Measurements from ENCODE around the gene FAIM2. TPM values are rescaled to one million over a fixed set of nuclear protein-coding genes. Genes with fewer than 3 reads are reported as not detected.

FAIM2 gene
- total and polyA plus RNA-seq, 2 donors from 2014 or later: 1.3 to 5.5 TPM

DNA sequence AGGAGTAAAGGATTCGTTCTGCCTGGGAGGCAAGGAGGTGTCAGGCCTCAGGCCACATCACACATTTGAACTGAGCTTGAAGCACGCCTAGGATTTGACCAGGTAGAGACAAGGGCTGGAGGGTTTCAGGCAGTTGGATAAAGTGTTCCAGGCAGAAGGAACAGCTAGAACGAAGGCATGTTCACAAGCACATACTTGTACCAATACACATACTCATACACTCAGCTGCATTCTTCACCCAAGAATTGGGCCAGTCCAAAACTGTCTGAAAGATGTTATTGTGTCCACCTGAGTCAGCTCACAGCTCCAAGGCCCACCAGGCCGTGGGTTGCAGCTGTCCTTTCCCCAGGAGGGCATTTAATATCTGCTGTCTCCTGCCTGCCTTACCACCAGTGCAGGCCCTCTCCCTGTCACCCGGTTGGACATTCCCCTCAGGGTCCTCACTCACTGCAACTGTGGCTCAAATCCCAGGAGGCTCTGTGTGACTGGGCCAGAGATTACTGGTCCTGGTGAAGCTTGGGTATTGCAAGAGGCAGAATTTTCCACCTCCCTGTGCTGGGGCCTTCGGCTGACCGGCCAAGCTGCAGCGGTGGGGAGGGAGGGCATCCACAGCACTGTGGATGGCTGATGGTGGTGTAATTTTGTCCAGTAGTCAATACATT is 34.1 kb upstream of the FAIM2 start:
- no peaks in the 10 kb centered on the region for H3K9me3 ChIP-seq (ENCODE audit: control insufficient read depth in 2 of 3, insufficient read depth in 1 of 3, low read length in 3 of 3)
- DNase-seq (peak in 1 of 5 donors; percentile 24), FAIRE-seq (no peak)
- H3K27ac ChIP-seq (ENCODE audit: low read depth in 2 of 2, low read length in 2 of 2): no peak overlapping the region
- no peaks in the 10 kb centered on the region for H3K36me3 ChIP-seq (ENCODE audit: control insufficient read depth in 2 of 3, insufficient read depth in 3 of 3, low read length in 3 of 3)
- no peak overlapping the region for H3K4me3 ChIP-seq (ENCODE audit: low read length in 3 of 3)
- no peaks in the 10 kb centered on the region for H3K27me3 ChIP-seq (ENCODE audit: control insufficient read depth, insufficient read depth, low read length)
- H3K4me1 ChIP-seq (ENCODE audit: control insufficient read depth in 2 of 3, insufficient read depth in 2 of 3, low read depth in 1 of 3, low read length in 3 of 3): peaks cover 0 to under 1% (median 0%) of the 10 kb centered on the region in 3 donors
- TF ChIP-seq, protein P1, sequence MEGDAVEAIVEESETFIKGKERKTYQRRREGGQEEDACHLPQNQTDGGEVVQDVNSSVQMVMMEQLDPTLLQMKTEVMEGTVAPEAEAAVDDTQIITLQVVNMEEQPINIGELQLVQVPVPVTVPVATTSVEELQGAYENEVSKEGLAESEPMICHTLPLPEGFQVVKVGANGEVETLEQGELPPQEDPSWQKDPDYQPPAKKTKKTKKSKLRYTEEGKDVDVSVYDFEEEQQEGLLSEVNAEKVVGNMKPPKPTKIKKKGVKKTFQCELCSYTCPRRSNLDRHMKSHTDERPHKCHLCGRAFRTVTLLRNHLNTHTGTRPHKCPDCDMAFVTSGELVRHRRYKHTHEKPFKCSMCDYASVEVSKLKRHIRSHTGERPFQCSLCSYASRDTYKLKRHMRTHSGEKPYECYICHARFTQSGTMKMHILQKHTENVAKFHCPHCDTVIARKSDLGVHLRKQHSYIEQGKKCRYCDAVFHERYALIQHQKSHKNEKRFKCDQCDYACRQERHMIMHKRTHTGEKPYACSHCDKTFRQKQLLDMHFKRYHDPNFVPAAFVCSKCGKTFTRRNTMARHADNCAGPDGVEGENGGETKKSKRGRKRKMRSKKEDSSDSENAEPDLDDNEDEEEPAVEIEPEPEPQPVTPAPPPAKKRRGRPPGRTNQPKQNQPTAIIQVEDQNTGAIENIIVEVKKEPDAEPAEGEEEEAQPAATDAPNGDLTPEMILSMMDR (IDR thresholded peaks at IDR 0.05; ENCODE audit: borderline replicate concordance, extremely low read depth, insufficient read depth): no peak
- intact Hi-C loops (cut with DNase I): no loop called here
- no peak overlapping the region for H3K9ac ChIP-seq (ENCODE audit: low read length in 3 of 3)

DNA sequence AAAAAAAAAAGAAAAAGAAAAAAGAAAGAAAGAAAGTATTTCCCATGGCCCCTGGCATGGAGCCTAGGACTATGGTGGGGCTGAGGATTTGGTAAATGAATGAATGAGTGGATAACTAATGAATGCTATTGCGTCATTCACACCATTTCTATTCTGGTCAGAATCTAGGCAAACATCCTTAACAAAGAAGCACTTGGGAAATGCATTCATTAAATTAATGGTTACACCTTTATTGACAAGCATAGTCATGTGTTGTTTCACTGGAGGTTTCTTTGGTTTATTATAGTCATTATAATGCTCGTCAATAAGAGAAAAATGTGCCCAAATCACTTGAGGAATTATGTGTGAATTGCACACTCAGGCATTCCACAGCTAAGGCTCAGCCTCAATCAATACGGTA is 33.2 kb upstream of the FAIM2 start:
- no peak overlapping the region for H3K27ac ChIP-seq (ENCODE audit: low read depth in 2 of 2, low read length in 2 of 2)
- TF ChIP-seq, protein P1 (IDR thresholded peaks at IDR 0.05; ENCODE audit: borderline replicate concordance, extremely low read depth, insufficient read depth): no peak
- H3K36me3 ChIP-seq (ENCODE audit: control insufficient read depth in 2 of 3, insufficient read depth in 3 of 3, low read length in 3 of 3): no peaks in the 10 kb centered on the region
- DNase-seq (no peak), FAIRE-seq (no peak)
- H3K27me3 ChIP-seq (ENCODE audit: control insufficient read depth, insufficient read depth, low read length): no peaks in the 10 kb centered on the region
- no peak overlapping the region for H3K9ac ChIP-seq (ENCODE audit: low read length in 3 of 3)
- no peak overlapping the region for H3K4me3 ChIP-seq (ENCODE audit: low read length in 3 of 3)
- intact Hi-C loops (cut with DNase I): no loop called here
- no peaks in the 10 kb centered on the region for H3K9me3 ChIP-seq (ENCODE audit: control insufficient read depth in 2 of 3, insufficient read depth in 1 of 3, low read length in 3 of 3)
- H3K4me1 ChIP-seq (ENCODE audit: control insufficient read depth in 2 of 3, insufficient read depth in 2 of 3, low read depth in 1 of 3, low read length in 3 of 3): peaks cover 0 to 2% (median 0%) of the 10 kb centered on the region in 3 donors

DNA sequence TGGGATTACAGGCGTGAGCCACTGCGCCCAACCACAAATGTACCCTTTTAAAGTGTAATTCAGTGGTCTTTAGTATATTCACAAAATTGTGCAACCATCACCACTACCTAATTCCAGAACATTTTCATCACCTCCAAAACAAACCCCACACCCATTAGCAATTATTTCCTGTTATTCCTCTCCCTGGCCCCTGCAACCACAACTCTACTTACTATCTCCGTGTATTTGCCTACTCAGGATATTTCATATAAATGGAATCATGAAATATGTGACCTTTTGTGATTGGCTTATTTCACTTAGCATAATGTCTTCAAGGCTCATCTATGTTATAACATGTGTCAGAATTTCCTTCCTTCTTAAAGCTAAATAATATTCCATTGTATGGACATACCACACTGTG is 30.8 kb upstream of the FAIM2 start:
- TF ChIP-seq, protein P1 (IDR thresholded peaks at IDR 0.05; ENCODE audit: borderline replicate concordance, extremely low read depth, insufficient read depth): no peak
- peaks cover 0 to 2% (median 0%) of the 10 kb centered on the region in 3 donors for H3K4me1 ChIP-seq (ENCODE audit: control insufficient read depth in 2 of 3, insufficient read depth in 2 of 3, low read depth in 1 of 3, low read length in 3 of 3)
- intact Hi-C loops (cut with DNase I): no loop called here
- DNase-seq (no peak), FAIRE-seq (no peak)
- H3K9ac ChIP-seq (ENCODE audit: low read length in 3 of 3): no peak overlapping the region
- no peaks in the 10 kb centered on the region for H3K27me3 ChIP-seq (ENCODE audit: control insufficient read depth, insufficient read depth, low read length)
- H3K36me3 ChIP-seq (ENCODE audit: control insufficient read depth in 2 of 3, insufficient read depth in 3 of 3, low read length in 3 of 3): no peaks in the 10 kb centered on the region
- no peak overlapping the region for H3K27ac ChIP-seq (ENCODE audit: low read depth in 2 of 2, low read length in 2 of 2)
- no peaks in the 10 kb centered on the region for H3K9me3 ChIP-seq (ENCODE audit: control insufficient read depth in 2 of 3, insufficient read depth in 1 of 3, low read length in 3 of 3)
- no peak overlapping the region for H3K4me3 ChIP-seq (ENCODE audit: low read length in 3 of 3)

All from kidney (tissue), 14 donors.